MCF 10A (cell line): ENCODE results near the gene NRDE2. TPM values are rescaled to one million over a fixed set of nuclear protein-coding genes. Genes with fewer than 3 reads are reported as not detected.

ENCODE experiments used
- BruUV-seq: library from RNA; stranded (reverse); fragments of 400-500 nt; replicated peaks from 2 replicates; lab custom pipeline; 2021; lab: Mats Ljungman, UMichigan
- CTCF ChIA-PET: fragments of 300-600 bp; sonication (Branson Sonifier 250); formaldehyde crosslinking; extraction: SDS; loops from one replicate; lab custom pipeline; 2021; ENCODE audit warnings: antibody characterized with exemption, inconsistent platforms; lab: Yijun Ruan, JAX
- POLR2A ChIA-PET: fragments of 300-600, 350-650 bp; sonication (Branson Sonifier 250); formaldehyde crosslinking; extraction: SDS; loops from one replicate; lab custom pipeline; 2020; ENCODE audit warnings: antibody characterized with exemption, inconsistent platforms; lab: Yijun Ruan, JAX
- DNase-seq: peaks from one replicate; pipeline ENCODE4 v3.0.0-alpha.2; 2018; ENCODE audit not compliant: unreplicated experiment
- H3K27ac Mint-ChIP-seq: one replicate; pipeline ENCODE4 v1.8.0; 2022; ENCODE audit warnings: mild to moderate bottlenecking, low read depth, mixed read lengths; ENCODE audit not compliant: unreplicated experiment
- H3K27me3 Mint-ChIP-seq: one replicate; pipeline ENCODE4 v1.8.0; 2022; ENCODE audit warnings: mixed read lengths; ENCODE audit not compliant: insufficient read depth, unreplicated experiment
- H3K36me3 Mint-ChIP-seq: one replicate; pipeline ENCODE4 v1.8.0; 2022; ENCODE audit warnings: mild to moderate bottlenecking, moderate library complexity, mixed read lengths; ENCODE audit not compliant: insufficient read depth, unreplicated experiment
- H3K4me1 Mint-ChIP-seq: one replicate; pipeline ENCODE4 v1.8.0; 2022; ENCODE audit warnings: mixed read lengths; ENCODE audit not compliant: insufficient read depth, unreplicated experiment
- H3K4me3 Mint-ChIP-seq: one replicate; pipeline ENCODE4 v1.8.0; 2022; ENCODE audit warnings: mild to moderate bottlenecking, moderate library complexity, mixed read lengths; ENCODE audit not compliant: unreplicated experiment
- H3K9me3 Mint-ChIP-seq: one replicate; pipeline ENCODE4 v1.8.0; 2022; ENCODE audit warnings: mixed read lengths; ENCODE audit not compliant: unreplicated experiment
- CTCF ChIP-seq: fragments of 200-600 bp; IDR thresholded peaks from one replicate; pipeline ENCODE4 v1.8.0; 2022; ENCODE audit warnings: antibody characterized with exemption, mild to moderate bottlenecking; ENCODE audit not compliant: unreplicated experiment
- intact Hi-C: fragments of 100-400 bp; cut with micrococcal nuclease; formaldehyde crosslinking; loops from 2 replicates; pipeline ENCODE4 v1.14.1; 2022
- total RNA-seq: library from RNA; stranded (reverse); gene quantifications from 2 replicates; pipeline ENCODE4 v1.2.3, GENCODE V29; 2022

NRDE2 gene
- total RNA-seq, 1 experiment from 2014 or later: 16.5 TPM

GRCh38 chr14:90290337-90291011 lies 41.3 kb downstream of the NRDE2 start:
- no peak overlapping the region for H3K4me3 Mint-ChIP-seq
- H3K36me3 Mint-ChIP-seq: peaks cover 71% of the 10 kb centered on the region
- H3K27ac Mint-ChIP-seq: no peak overlapping the region
- ChIA-PET POLR2A (no interaction called here), CTCF (interaction anchor here (1.1 to 3.3 kb wide), 5 partner anchors 9 to 407 kb away, joined by 3 to 23 read pairs (median 3); no protein-coding TSS in a partner anchor)
- no peak for DNase-seq
- H3K9me3 Mint-ChIP-seq: no peaks in the 10 kb centered on the region
- H3K27me3 Mint-ChIP-seq: no peaks in the 10 kb centered on the region
- no peaks in the 10 kb centered on the region for H3K4me1 Mint-ChIP-seq
- no peak for TF ChIP-seq CTCF
- intact Hi-C loops: no loop called here
- BruUV-seq: no TSS peak

GRCh38 chr14:90288651-90289355 lies 42.9 kb downstream of the NRDE2 start:
- Mint-ChIP-seq H3K36me3 (peaks cover 77% of the 10 kb centered on the region), H3K27ac (no peak overlapping the region), H3K9me3 (no peaks in the 10 kb centered on the region), H3K4me3 (no peak overlapping the region), H3K27me3 (no peaks in the 10 kb centered on the region), H3K4me1 (no peaks in the 10 kb centered on the region)
- TF ChIP-seq CTCF: no peak
- no peak for DNase-seq
- BruUV-seq: TSS peak; percentile 53
- ChIA-PET POLR2A (no interaction called here), CTCF (interaction anchor here (0.6 to 3.3 kb wide), 8 partner anchors 13 to 884 kb away, joined by 3 to 23 read pairs (median 4); partner anchors contain the start of gene NRDE2)
- intact Hi-C loops: no loop called here

GRCh38 chr14:90287791-90288190 lies 44.0 kb downstream of the NRDE2 start:
- POLR2A ChIA-PET: no interaction called here
- peaks cover 81% of the 10 kb centered on the region for H3K36me3 Mint-ChIP-seq
- H3K27ac Mint-ChIP-seq: no peak overlapping the region
- no peaks in the 10 kb centered on the region for H3K4me1 Mint-ChIP-seq
- intact Hi-C loops: no loop called here
- no peak overlapping the region for H3K4me3 Mint-ChIP-seq
- H3K27me3 Mint-ChIP-seq: no peaks in the 10 kb centered on the region
- no TSS peak for BruUV-seq
- TF ChIP-seq CTCF: no peak
- H3K9me3 Mint-ChIP-seq: no peaks in the 10 kb centered on the region
- CTCF ChIA-PET: interaction anchor here (0.9 to 3.3 kb wide), 2 partner anchors 14 to 409 kb away, joined by 4 to 23 read pairs; no protein-coding TSS in a partner anchor
- DNase-seq: no peak

GRCh38 chr14:90281756-90282155 lies 50.0 kb downstream of the NRDE2 start:
- no peak for DNase-seq
- ChIA-PET POLR2A (interaction anchor here (1.6 to 1.7 kb wide), 2 partner anchors 10 to 25 kb away, joined by 6 read pairs; partner anchors contain the start of gene PSMC1), CTCF (interaction anchor here (0.6 to 1.8 kb wide), 5 partner anchors 8 to 415 kb away, joined by 3 to 5 read pairs (median 3); no protein-coding TSS in a partner anchor)
- no peak overlapping the region for H3K4me3 Mint-ChIP-seq
- no peak for TF ChIP-seq CTCF
- intact Hi-C loops: no loop called here
- H3K27ac Mint-ChIP-seq: no peak overlapping the region
- H3K4me1 Mint-ChIP-seq: peaks cover 8% of the 10 kb centered on the region
- BruUV-seq: no TSS peak
- H3K9me3 Mint-ChIP-seq: no peaks in the 10 kb centered on the region
- peaks cover 61% of the 10 kb centered on the region for H3K36me3 Mint-ChIP-seq
- no peaks in the 10 kb centered on the region for H3K27me3 Mint-ChIP-seq
